KMS-11 (cell line): ENCODE results near the gene TMEM202.
"Not testable (repeated sequence)": the region's sequence is repeated elsewhere in the genome, so short reads cannot be mapped to it uniquely, and the experiment has no call there.

Source experiments
- H2AFZ ChIP-seq: fragments of 200-600 bp; sonication (generic); 2 replicates; pipeline ENCODE4 v1.6.1; 2016; ENCODE audit warnings: antibody characterized with exemption, mixed run types, low read depth
- H3K27ac ChIP-seq: fragments of 200-600 bp; sonication (generic); 2 replicates; pipeline ENCODE4 v1.6.1; 2016; ENCODE audit warnings: mild to moderate bottlenecking, mixed run types
- H3K27me3 ChIP-seq: fragments of 200-600 bp; sonication (generic); 2 replicates; pipeline ENCODE4 v1.6.1; 2017; ENCODE audit warnings: mild to moderate bottlenecking, low read depth, mixed run types, moderate library complexity; ENCODE audit not compliant: insufficient read depth
- H3K36me3 ChIP-seq: fragments of 200-600 bp; sonication (generic); 2 replicates; pipeline ENCODE4 v1.6.1; 2017; ENCODE audit warnings: mild to moderate bottlenecking, mixed run types; ENCODE audit not compliant: insufficient read depth
- H3K4me1 ChIP-seq: fragments of 200-600 bp; sonication (generic); 2 replicates; pipeline ENCODE4 v1.6.1; 2016; ENCODE audit warnings: mild to moderate bottlenecking, low read depth, mixed run types; ENCODE audit not compliant: poor library complexity, severe bottlenecking
- H3K4me2 ChIP-seq: fragments of 200-600 bp; sonication (generic); 2 replicates; pipeline ENCODE4 v1.7.0; 2016; ENCODE audit warnings: mild to moderate bottlenecking, mixed run types
- H3K4me3 ChIP-seq: fragments of 200-600 bp; sonication (generic); IDR thresholded peaks from 2 replicates; pipeline ENCODE4 v1.6.1; 2017; ENCODE audit warnings: low read depth, low read length, mixed read lengths; ENCODE audit not compliant: insufficient read depth
- H3K79me2 ChIP-seq: fragments of 200-600 bp; sonication (generic); 2 replicates; pipeline ENCODE4 v1.6.1; 2016; ENCODE audit warnings: low read depth, mixed run types; ENCODE audit not compliant: insufficient read depth
- H3K9ac ChIP-seq: fragments of 200-600 bp; sonication (generic); 2 replicates; pipeline ENCODE4 v1.6.1; 2016; ENCODE audit warnings: mild to moderate bottlenecking, mixed run types
- H4K20me1 ChIP-seq: fragments of 200-600 bp; sonication (generic); 2 replicates; pipeline ENCODE4 v1.6.1; 2016; ENCODE audit warnings: mild to moderate bottlenecking, mixed run types; ENCODE audit not compliant: insufficient read depth
- TF ChIP-seq, protein P1 (sequence below): fragments of 200-600 bp; sonication (generic); conservative IDR thresholded peaks from 2 replicates; pipeline ENCODE4 v1.6.1; 2017; ENCODE audit warnings: low read depth, mild to moderate bottlenecking, antibody characterized with exemption, low read length, moderate library complexity, mixed read lengths

The TMEM202 gene

GRCh38 chr15:72382146-72382545 lies 16.0 kb upstream of the TMEM202 start:
- Histone ChIP-seq H4K20me1 (no peaks in the 10 kb centered on the region), H3K36me3 (no peaks in the 10 kb centered on the region), H3K27ac (no peak overlapping the region), H2AFZ (no peak overlapping the region), H3K9ac (no peak overlapping the region), H3K4me2 (no peak overlapping the region), H3K4me3 (no peak overlapping the region), H3K4me1 (peaks cover 4% of the 10 kb centered on the region), H3K79me2 (no peaks in the 10 kb centered on the region), H3K27me3 (no peaks in the 10 kb centered on the region)
- TF ChIP-seq, protein P1, sequence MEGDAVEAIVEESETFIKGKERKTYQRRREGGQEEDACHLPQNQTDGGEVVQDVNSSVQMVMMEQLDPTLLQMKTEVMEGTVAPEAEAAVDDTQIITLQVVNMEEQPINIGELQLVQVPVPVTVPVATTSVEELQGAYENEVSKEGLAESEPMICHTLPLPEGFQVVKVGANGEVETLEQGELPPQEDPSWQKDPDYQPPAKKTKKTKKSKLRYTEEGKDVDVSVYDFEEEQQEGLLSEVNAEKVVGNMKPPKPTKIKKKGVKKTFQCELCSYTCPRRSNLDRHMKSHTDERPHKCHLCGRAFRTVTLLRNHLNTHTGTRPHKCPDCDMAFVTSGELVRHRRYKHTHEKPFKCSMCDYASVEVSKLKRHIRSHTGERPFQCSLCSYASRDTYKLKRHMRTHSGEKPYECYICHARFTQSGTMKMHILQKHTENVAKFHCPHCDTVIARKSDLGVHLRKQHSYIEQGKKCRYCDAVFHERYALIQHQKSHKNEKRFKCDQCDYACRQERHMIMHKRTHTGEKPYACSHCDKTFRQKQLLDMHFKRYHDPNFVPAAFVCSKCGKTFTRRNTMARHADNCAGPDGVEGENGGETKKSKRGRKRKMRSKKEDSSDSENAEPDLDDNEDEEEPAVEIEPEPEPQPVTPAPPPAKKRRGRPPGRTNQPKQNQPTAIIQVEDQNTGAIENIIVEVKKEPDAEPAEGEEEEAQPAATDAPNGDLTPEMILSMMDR = no peak

- no peaks in the 10 kb centered on the region for H3K4me1 ChIP-seq
- H3K4me2 ChIP-seq = no peak overlapping the region
- TF ChIP-seq, protein P1 = no peak
- H4K20me1 ChIP-seq = no peaks in the 10 kb centered on the region
- H3K27me3 ChIP-seq = no peaks in the 10 kb centered on the region
- no peak overlapping the region for H3K9ac ChIP-seq
- no peak overlapping the region for H3K4me3 ChIP-seq
- H3K27ac ChIP-seq = no peak overlapping the region
- no peak overlapping the region for H2AFZ ChIP-seq
- H3K36me3 ChIP-seq = no peaks in the 10 kb centered on the region
- no peaks in the 10 kb centered on the region for H3K79me2 ChIP-seq
Measured at GRCh38 chr15:72387741-72388140, 10.4 kb upstream of the TMEM202 start.

DNA sequence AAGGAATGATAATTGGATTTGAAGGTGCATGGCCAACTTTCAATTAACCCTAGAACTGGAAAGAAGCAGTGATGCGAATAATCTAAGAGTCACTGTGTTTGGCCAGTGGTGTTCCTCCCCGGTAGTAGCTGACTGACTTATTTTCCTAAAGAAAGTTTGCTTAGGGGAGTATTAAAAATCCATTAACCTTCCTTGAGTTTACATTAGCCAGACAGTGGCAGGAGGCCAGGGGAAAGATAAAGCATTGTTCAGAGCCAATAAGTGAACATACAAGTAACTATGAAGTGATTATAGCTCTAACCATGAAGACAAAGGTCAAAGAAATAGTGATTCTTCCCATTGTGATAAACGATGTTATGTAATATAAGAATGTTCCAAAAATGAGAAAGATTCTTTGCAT lies 8.9 kb upstream of the TMEM202 start:
- no peaks in the 10 kb centered on the region for H3K79me2 ChIP-seq
- H4K20me1 ChIP-seq = no peaks in the 10 kb centered on the region
- H3K9ac ChIP-seq = no peak overlapping the region
- no peaks in the 10 kb centered on the region for H3K4me1 ChIP-seq
- TF ChIP-seq, protein P1 = no peak
- H3K27me3 ChIP-seq = no peaks in the 10 kb centered on the region
- no peaks in the 10 kb centered on the region for H3K36me3 ChIP-seq
- H3K4me3 ChIP-seq = no peak overlapping the region
- H2AFZ ChIP-seq = no peak overlapping the region
- H3K4me2 ChIP-seq = no peak overlapping the region
- H3K27ac ChIP-seq = no peak overlapping the region

DNA sequence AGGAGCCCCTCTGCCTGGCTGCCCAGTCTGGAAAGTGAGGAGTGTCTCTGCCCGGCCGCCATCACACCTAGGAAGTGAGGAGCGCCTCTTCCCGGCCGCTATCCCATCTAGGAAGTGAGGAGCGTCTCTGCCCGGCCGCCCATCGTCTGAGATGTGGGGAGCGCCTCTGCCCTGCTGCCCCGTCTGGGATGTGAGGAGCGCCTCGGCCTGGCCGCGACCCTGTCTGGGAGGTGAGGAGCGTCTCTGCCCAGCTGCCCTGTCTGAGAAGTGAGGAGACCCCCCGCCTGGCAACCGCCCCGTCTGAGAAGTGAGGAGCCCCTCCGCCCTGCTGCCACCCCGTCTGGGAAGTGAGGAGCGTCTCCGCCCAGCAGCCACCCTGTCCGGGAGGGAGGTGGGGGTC lies 1.8 kb upstream of the TMEM202 start:
- H4K20me1 ChIP-seq, H3K4me2 ChIP-seq, H3K4me1 ChIP-seq, H3K79me2 ChIP-seq, H3K9ac ChIP-seq, H2AFZ ChIP-seq, H3K4me3 ChIP-seq, H3K27ac ChIP-seq, H3K27me3 ChIP-seq, H3K36me3 ChIP-seq: not testable (repeated sequence)

GRCh38 chr15:72398648-72399047 lies 543 bp downstream of the TMEM202 start:
- Histone ChIP-seq H3K9ac (no peak overlapping the region), H3K4me3 (no peak overlapping the region), H3K27me3 (no peaks in the 10 kb centered on the region), H3K27ac (no peak overlapping the region), H3K4me1 (no peaks in the 10 kb centered on the region), H4K20me1 (no peaks in the 10 kb centered on the region), H3K79me2 (no peaks in the 10 kb centered on the region), H3K36me3 (no peaks in the 10 kb centered on the region), H3K4me2 (no peak overlapping the region), H2AFZ (no peak overlapping the region)
- TF ChIP-seq, protein P1 = no peak
